ENCODE data around the gene PDK2.

DNA sequence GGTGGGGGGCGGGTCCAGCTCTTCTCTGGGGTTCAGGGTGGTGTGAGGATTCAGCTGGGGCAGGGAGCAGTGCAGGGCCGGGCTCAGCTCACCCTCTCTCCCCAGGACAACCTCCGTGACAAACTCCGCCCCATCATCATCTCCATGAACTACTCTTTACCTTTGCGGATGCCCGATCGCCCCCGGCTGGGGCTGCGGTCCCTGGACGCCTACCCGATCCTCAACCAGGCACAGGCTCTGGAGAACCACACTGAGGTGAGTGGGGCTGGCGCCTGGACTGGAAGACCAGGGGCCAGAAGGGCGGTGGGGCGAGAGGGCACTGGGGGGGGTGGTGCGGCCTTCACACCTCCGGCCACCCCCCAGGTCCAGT, 18.9 kb upstream of the PDK2 start:
- TF ChIP-seq EZH2 (IDR thresholded peaks at IDR 0.05; ENCODE audit: insufficient read depth, poor library complexity, severe bottlenecking) = no peak
- no peak for TF ChIP-seq EZH2phosphoT487 (IDR thresholded peaks at IDR 0.05; ENCODE audit: insufficient read depth, low read depth)

Data from GM23248 (cell line).